Neural progenitor cell (in vitro differentiated cells): ENCODE measurements around the gene RAB35. TPM values are rescaled to one million over a fixed set of nuclear protein-coding genes. Genes with fewer than 3 reads are reported as not detected.

Experiments used
- DNase-seq: peaks from one replicate; pipeline ENCODE4 v3.0.0-alpha.2; 2016; ENCODE audit warnings: low spot score
- H2AFZ ChIP-seq: fragments of 200-600 bp; sonication (generic); replicated peaks from 2 replicates; pipeline ENCODE4 v1.6.1; 2016; ENCODE audit warnings: antibody characterized with exemption
- H3F3A ChIP-seq: fragments of 200-600 bp; sonication (generic); 2 replicates; pipeline ENCODE4 v1.6.1; 2016; ENCODE audit warnings: antibody characterized with exemption, low read depth
- H3K27ac ChIP-seq: fragments of 200-600 bp; sonication (generic); 2 replicates; pipeline ENCODE4 v1.5.1; 2016; ENCODE audit warnings: mild to moderate bottlenecking
- H3K27me3 ChIP-seq: fragments of 200-600 bp; sonication (generic); 2 replicates; pipeline ENCODE4 v1.6.1; 2016; ENCODE audit warnings: mild to moderate bottlenecking, moderate library complexity
- H3K36me3 ChIP-seq: fragments of 200-600 bp; sonication (generic); 2 replicates; pipeline ENCODE4 v1.5.1; 2016
- H3K4me1 ChIP-seq: fragments of 200-600 bp; sonication (generic); 2 replicates; pipeline ENCODE4 v1.6.1; 2016; ENCODE audit warnings: mixed run types
- H3K4me2 ChIP-seq: fragments of 200-600 bp; sonication (generic); 2 replicates; pipeline ENCODE4 v1.6.1; 2016
- H3K4me3 ChIP-seq: fragments of 200-600 bp; sonication (generic); 2 replicates; pipeline ENCODE4 v1.5.1; 2016
- H3K79me2 ChIP-seq: fragments of 200-600 bp; sonication (generic); 2 replicates; pipeline ENCODE4 v1.6.1; 2016; ENCODE audit warnings: low read depth
- H3K9ac ChIP-seq: fragments of 200-600 bp; sonication (generic); 2 replicates; pipeline ENCODE4 v1.6.1; 2016
- H3K9me3 ChIP-seq: fragments of 200-600 bp; sonication (generic); 2 replicates; pipeline ENCODE4 v1.5.1; 2016; ENCODE audit warnings: low read depth
- H4K20me1 ChIP-seq: fragments of 200-600 bp; sonication (generic); 2 replicates; pipeline ENCODE4 v1.6.1; 2016; ENCODE audit warnings: low read depth
- H3K27ac Mint-ChIP-seq: 3 replicates; pipeline ENCODE4 v1.8.0; 2021; ENCODE audit warnings: mixed read lengths
- H3K27me3 Mint-ChIP-seq: 2 replicates; pipeline ENCODE4 v1.8.0; 2022; ENCODE audit warnings: low read depth, mild to moderate bottlenecking, inconsistent platforms, moderate library complexity, mixed read lengths; ENCODE audit not compliant: insufficient read depth
- H3K36me3 Mint-ChIP-seq: 3 replicates; pipeline ENCODE4 v1.8.0; 2021; ENCODE audit warnings: mixed read lengths
- H3K4me1 Mint-ChIP-seq: 3 replicates; pipeline ENCODE4 v1.8.0; 2021; ENCODE audit warnings: mixed read lengths
- H3K4me3 Mint-ChIP-seq: 3 replicates; pipeline ENCODE4 v1.8.0; 2021; ENCODE audit warnings: mild to moderate bottlenecking, moderate library complexity, mixed read lengths
- H3K9me3 Mint-ChIP-seq: 3 replicates; pipeline ENCODE4 v1.8.0; 2020; ENCODE audit warnings: mixed read lengths
- CTCF ChIP-seq: fragments of 200-600 bp; sonication (generic); IDR thresholded peaks from 2 replicates; pipeline ENCODE4 v1.5.1; 2017; ENCODE audit warnings: antibody characterized with exemption, mild to moderate bottlenecking
- EZH2 ChIP-seq: fragments of 200-600 bp; sonication (generic); IDR thresholded peaks from 2 replicates; pipeline ENCODE4 v1.6.1; 2017; ENCODE audit warnings: antibody characterized with exemption, mild to moderate bottlenecking, moderate library complexity
- EZH2phosphoT487 ChIP-seq: fragments of 200-600 bp; sonication (generic); IDR thresholded peaks from 2 replicates; pipeline ENCODE4 v1.6.1; 2017; ENCODE audit warnings: antibody characterized with exemption
- total RNA-seq: library from RNA; depleted of rRNA; stranded (reverse); fragments of >200 nt; gene quantifications from 2 replicates; pipeline ENCODE4 v1.2.3, GENCODE V29; 2015; ENCODE audit warnings: low replicate concordance

RAB35 gene
- total RNA-seq, 1 donor from 2014 or later = 17.5 TPM

- Histone ChIP-seq H3K4me2 (no peak overlapping the region), H3K27ac (no peak overlapping the region), H3K79me2 (no peaks in the 10 kb centered on the region), H3K9me3 (no peaks in the 10 kb centered on the region), H3K36me3 (peaks cover 3% of the 10 kb centered on the region), H4K20me1 (no peaks in the 10 kb centered on the region), H3K27me3 (no peaks in the 10 kb centered on the region), H3K4me1 (no peaks in the 10 kb centered on the region), H3K9ac (no peak overlapping the region), H3K4me3 (no peak overlapping the region), H2AFZ (no peak overlapping the region), H3F3A (no peaks in the 10 kb centered on the region)
- no peak for DNase-seq
- H3K27me3 Mint-ChIP-seq = peaks cover 4% of the 10 kb centered on the region
- peaks cover 31% of the 10 kb centered on the region for H3K36me3 Mint-ChIP-seq
- H3K9me3 Mint-ChIP-seq = no peaks in the 10 kb centered on the region
- no peak overlapping the region for H3K4me3 Mint-ChIP-seq
- TF ChIP-seq CTCF = no peak
- no peak for TF ChIP-seq EZH2
- TF ChIP-seq EZH2phosphoT487 = no peak
- no peaks in the 10 kb centered on the region for H3K4me1 Mint-ChIP-seq
- H3K27ac Mint-ChIP-seq = no peak overlapping the region
Measured at GRCh38 chr12:120140603-120141002, 24.1 kb upstream of the RAB35 start.

- no peak overlapping the region for H3K4me2 ChIP-seq
- DNase-seq = no peak
- H3K79me2 ChIP-seq = no peaks in the 10 kb centered on the region
- H3K27me3 Mint-ChIP-seq = peaks cover 4% of the 10 kb centered on the region
- H3K9me3 Mint-ChIP-seq = no peaks in the 10 kb centered on the region
- no peaks in the 10 kb centered on the region for H3F3A ChIP-seq
- H3K9me3 ChIP-seq = no peaks in the 10 kb centered on the region
- no peak overlapping the region for H3K4me3 ChIP-seq
- no peak overlapping the region for H3K4me3 Mint-ChIP-seq
- no peak for TF ChIP-seq EZH2
- TF ChIP-seq CTCF = no peak
- no peak for TF ChIP-seq EZH2phosphoT487
- no peaks in the 10 kb centered on the region for H3K4me1 ChIP-seq
- H3K9ac ChIP-seq = no peak overlapping the region
- no peaks in the 10 kb centered on the region for H3K27me3 ChIP-seq
- H3K4me1 Mint-ChIP-seq = no peaks in the 10 kb centered on the region
- peaks cover 30% of the 10 kb centered on the region for H3K36me3 Mint-ChIP-seq
- no peak overlapping the region for H3K27ac Mint-ChIP-seq
- H3K27ac ChIP-seq = no peak overlapping the region
- H4K20me1 ChIP-seq = no peaks in the 10 kb centered on the region
- peaks cover 3% of the 10 kb centered on the region for H3K36me3 ChIP-seq
- no peak overlapping the region for H2AFZ ChIP-seq
Measured at GRCh38 chr12:120139958-120140357, 23.4 kb upstream of the RAB35 start.

GRCh38 chr12:120138366-120138765 is 21.8 kb upstream of the RAB35 start:
- Mint-ChIP-seq H3K36me3 (peaks cover 32% of the 10 kb centered on the region), H3K27me3 (peaks cover 4% of the 10 kb centered on the region), H3K4me3 (no peak overlapping the region), H3K27ac (no peak overlapping the region), H3K4me1 (no peaks in the 10 kb centered on the region), H3K9me3 (no peaks in the 10 kb centered on the region)
- TF ChIP-seq EZH2 (no peak), EZH2phosphoT487 (no peak), CTCF (no peak)
- no peaks in the 10 kb centered on the region for H3K27me3 ChIP-seq
- H3K4me2 ChIP-seq = no peak overlapping the region
- no peak overlapping the region for H3K27ac ChIP-seq
- no peak for DNase-seq
- no peak overlapping the region for H3K4me3 ChIP-seq
- no peaks in the 10 kb centered on the region for H3K79me2 ChIP-seq
- H3K36me3 ChIP-seq = peaks cover 3% of the 10 kb centered on the region
- H3F3A ChIP-seq = no peaks in the 10 kb centered on the region
- H3K9ac ChIP-seq = no peak overlapping the region
- H2AFZ ChIP-seq = no peak overlapping the region
- no peaks in the 10 kb centered on the region for H4K20me1 ChIP-seq
- no peaks in the 10 kb centered on the region for H3K9me3 ChIP-seq
- H3K4me1 ChIP-seq = no peaks in the 10 kb centered on the region

- H3K9ac ChIP-seq = no peak overlapping the region
- Mint-ChIP-seq H3K27ac (no peak overlapping the region), H3K4me1 (no peaks in the 10 kb centered on the region), H3K4me3 (no peak overlapping the region), H3K27me3 (peaks cover 4% of the 10 kb centered on the region), H3K36me3 (peaks cover 32% of the 10 kb centered on the region), H3K9me3 (no peaks in the 10 kb centered on the region)
- no peak overlapping the region for H3K4me2 ChIP-seq
- no peaks in the 10 kb centered on the region for H3K27me3 ChIP-seq
- DNase-seq = no peak
- H2AFZ ChIP-seq = no peak overlapping the region
- H3K79me2 ChIP-seq = no peaks in the 10 kb centered on the region
- no peaks in the 10 kb centered on the region for H3F3A ChIP-seq
- no peak overlapping the region for H3K27ac ChIP-seq
- no peaks in the 10 kb centered on the region for H4K20me1 ChIP-seq
- H3K4me1 ChIP-seq = no peaks in the 10 kb centered on the region
- TF ChIP-seq EZH2phosphoT487 (no peak), CTCF (no peak), EZH2 (no peak)
- no peak overlapping the region for H3K4me3 ChIP-seq
- H3K36me3 ChIP-seq = peaks cover 3% of the 10 kb centered on the region
- H3K9me3 ChIP-seq = no peaks in the 10 kb centered on the region
Measured at GRCh38 chr12:120137833-120138232, 21.3 kb upstream of the RAB35 start.
